ENCODE results near the gene PRKAR2B. TPM values are rescaled to one million over a fixed set of nuclear protein-coding genes. Genes with fewer than 3 reads are reported as not detected.

PRKAR2B gene
- total and polyA plus RNA-seq, 2 experiments from 2014 or later = 48.8 to 50.6 TPM

- TF ChIP-seq CTCF (conservative IDR thresholded peaks at IDR 0.05; ENCODE audit: low read depth in 2 of 2) (no peak), CREB1 (CRISPR knock-in tag; IDR thresholded peaks at IDR 0.05; ENCODE audit: low read depth) (no peak), ETS1 (IDR thresholded peaks at IDR 0.05) (no peak), POLR2AphosphoS5 (IDR thresholded peaks at IDR 0.05; ENCODE audit: low read depth) (no peak), JUNB (IDR thresholded peaks at IDR 0.05; ENCODE audit: unreplicated experiment) (no peak)
These were observed 64.4 kb downstream of the PRKAR2B start (continued) for GRCh38 chr7:107108793-107109371.

GRCh38 chr7:107109955-107110354, 65.5 kb downstream of the PRKAR2B start:
- no peak for DNase-seq (ENCODE audit: low spot score)
- TF ChIP-seq JUNB (IDR thresholded peaks at IDR 0.05; ENCODE audit: unreplicated experiment) = no peak
- no peak for TF ChIP-seq ZNF462 (CRISPR knock-in tag; IDR thresholded peaks at IDR 0.05)
- no peak for TF ChIP-seq ETS1 (IDR thresholded peaks at IDR 0.05)
- no peak for TF ChIP-seq NANOG (IDR thresholded peaks at IDR 0.05; ENCODE audit: borderline replicate concordance)
- no peak for TF ChIP-seq ZNF114 (CRISPR knock-in tag; IDR thresholded peaks at IDR 0.05)
- TF ChIP-seq CTCF (conservative IDR thresholded peaks at IDR 0.05; ENCODE audit: low read depth in 2 of 2) = no peak
- no peak for TF ChIP-seq ZNF331 (CRISPR knock-in tag; IDR thresholded peaks at IDR 0.05; ENCODE audit: low read depth)
- no peak for TF ChIP-seq POLR2AphosphoS5 (IDR thresholded peaks at IDR 0.05; ENCODE audit: low read depth)

More at GRCh38 chr7:107109955-107110354, 65.5 kb downstream of the PRKAR2B start:
- Histone ChIP-seq H3K36me3 (ENCODE audit: insufficient read depth) (no peaks in the 10 kb centered on the region), H2AFZ (no peak overlapping the region), H3K79me2 (replicated peaks; ENCODE audit: insufficient read depth) (peaks cover 4% of the 10 kb centered on the region; the same call in 1 of the 2 replicates), H3K4me3 (no peak overlapping the region), H4K20me1 (replicated peaks; ENCODE audit: insufficient read depth) (0 out of 2 replicates have a peak, but pooled peaks cover 4% of the 10 kb centered on the region), H3K4me2 (no peak overlapping the region), H3K4me1 (ENCODE audit: insufficient read depth) (no peaks in the 10 kb centered on the region), H3K9me2 (ENCODE audit: insufficient read depth) (no peaks in the 10 kb centered on the region), H3F3A (replicated peaks; ENCODE audit: low read depth) (no peaks in the 10 kb centered on the region), H3K27ac (ENCODE audit: low read depth) (no peak overlapping the region), H3K27me3 (ENCODE audit: insufficient read depth) (no peaks in the 10 kb centered on the region)
- Mint-ChIP-seq H3K27ac (no peak overlapping the region), H3K4me1 (no peaks in the 10 kb centered on the region), H3K27me3 (ENCODE audit: insufficient read depth, low read depth, poor library complexity) (no peaks in the 10 kb centered on the region), H3K36me3 (ENCODE audit: low read depth) (no peaks in the 10 kb centered on the region; the same call in 2 of the 3 replicates), H3K4me3 (no peak overlapping the region), H3K9me3 (no peaks in the 10 kb centered on the region)
- no peak for ATAC-seq

Measured in GM23338 (cell line).